HG03064 (cell line): Measurements from ENCODE around the gene STX18.

Experiments
- ATAC-seq: cut with Tn5 transposase; IDR thresholded peaks from one replicate; pipeline ENCODE4 v1.9.1; 2021; ENCODE audit warnings: low read depth; ENCODE audit not compliant: unreplicated experiment

STX18 gene

DNA sequence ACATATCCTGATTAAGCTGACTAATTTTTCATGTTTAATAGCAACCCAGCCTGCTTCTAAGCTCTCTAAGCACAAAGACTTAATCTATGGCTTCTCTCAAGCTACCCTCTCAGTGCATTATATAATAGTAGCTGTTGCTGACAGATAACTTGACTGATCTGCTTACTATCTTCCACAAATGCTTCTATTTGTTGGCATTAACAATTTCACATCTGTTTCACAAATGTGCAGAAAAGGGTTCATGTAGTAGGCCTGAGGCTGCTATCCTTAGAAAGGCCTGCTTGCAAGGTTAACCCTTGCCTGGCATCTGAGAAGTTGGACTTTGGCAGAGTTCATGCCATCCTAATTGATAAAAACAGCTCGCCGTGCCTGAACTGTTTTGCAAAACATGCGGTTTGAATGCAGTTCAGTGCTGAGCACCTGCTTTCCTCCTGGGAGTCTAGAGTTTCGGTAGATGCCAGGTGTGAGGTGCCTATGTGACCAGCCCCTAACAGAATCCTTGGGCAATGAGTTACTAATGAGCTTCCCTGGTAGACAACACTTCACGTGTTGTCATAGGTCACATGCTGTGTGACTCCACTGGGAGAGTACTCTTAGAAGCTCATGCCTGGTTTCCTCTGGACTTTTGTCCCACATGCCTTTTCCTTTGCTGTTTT lies 86.5 kb downstream of the STX18 start:
- no peak for ATAC-seq

DNA sequence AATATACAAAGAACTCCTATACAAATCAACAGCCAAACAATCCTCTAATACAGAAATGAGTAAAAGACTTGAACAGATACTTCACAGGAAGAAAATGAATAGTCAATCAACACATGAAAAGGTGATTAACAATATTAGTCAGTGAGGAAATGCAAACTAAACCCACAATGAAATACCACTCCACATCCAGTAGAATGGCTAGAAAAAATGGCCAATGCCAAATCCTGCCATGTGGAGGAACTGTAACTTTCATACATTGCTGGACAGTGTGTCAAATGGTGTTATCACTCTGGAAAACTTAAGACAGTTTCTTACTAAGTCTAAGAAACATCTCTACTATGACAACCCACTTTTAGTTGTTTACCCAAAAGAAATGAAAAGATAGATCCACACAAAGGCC lies 95.4 kb downstream of the STX18 start:
- no peak for ATAC-seq

DNA sequence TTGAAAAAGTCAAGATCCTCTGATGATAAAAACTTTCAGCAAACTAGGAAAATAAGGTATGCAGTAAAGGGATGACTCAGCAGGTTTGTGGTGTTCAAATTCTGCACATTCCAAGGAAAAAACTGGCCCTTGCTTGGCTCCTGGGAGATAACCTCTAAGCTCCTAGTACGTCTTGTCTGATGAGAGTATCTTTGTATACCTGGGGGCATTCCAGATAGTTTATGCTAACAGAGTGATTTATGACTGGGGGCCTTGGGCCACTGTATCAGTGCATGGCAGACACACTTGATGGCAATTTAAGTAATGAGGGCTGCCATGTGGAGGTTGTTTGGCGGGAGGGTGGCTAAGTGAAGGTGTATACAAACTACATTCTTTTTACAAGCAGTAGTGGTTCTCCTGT lies 98.0 kb downstream of the STX18 start:
- ATAC-seq: no peak

DNA sequence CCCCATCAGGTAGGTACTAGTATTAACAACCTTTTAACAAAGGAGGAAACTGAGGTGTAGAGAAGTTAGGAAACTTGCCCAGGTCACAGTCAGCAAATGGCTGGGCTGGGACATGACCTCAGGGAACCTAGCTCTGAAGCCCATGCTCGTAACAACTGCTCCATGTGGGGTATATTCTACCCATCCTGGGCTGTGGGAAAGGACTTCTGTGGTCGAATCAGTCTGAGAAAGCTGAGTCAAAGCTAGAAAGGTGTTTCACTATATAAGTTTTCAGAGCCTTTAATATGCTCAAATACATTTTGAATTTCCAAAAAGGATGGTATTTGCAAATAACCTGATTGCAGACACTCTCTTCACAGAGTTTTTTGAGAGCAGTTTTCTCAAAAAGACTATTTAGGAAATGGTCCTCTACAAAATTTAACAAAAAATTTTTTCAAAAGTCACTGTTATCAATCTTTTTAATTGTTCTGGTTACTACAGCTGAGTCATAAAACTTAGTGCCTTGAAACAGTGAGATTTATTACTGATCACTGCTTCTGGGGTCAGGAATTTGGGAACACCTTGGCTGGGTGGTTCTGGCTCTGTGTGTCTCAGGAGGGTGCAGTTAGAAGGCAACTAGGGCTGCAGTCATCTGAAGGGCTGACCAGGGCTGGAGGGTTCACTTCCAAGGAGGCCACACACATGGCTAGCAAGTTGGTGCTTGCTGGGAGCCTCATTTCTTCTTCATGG lies 101.4 kb downstream of the STX18 start:
- no peak for ATAC-seq

DNA sequence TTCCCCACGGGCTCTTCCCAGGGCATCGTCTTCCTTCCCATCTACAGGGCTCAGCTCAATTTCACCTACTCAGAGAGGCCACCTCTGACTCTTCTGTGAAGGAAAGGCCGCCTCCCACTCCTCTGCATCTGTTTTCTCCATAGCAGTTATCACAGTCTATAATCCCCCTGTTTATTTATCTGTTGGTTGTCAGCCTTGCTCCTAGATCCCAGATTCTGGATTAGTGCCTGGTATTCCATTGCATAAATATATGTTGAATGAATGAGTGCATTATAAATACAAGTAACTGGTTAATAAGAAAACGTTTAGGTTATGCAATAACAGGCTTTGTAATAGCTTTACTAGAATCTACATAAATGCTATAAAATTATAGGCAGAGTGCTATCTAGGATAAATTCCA lies 102.1 kb downstream of the STX18 start:
- no peak for ATAC-seq

DNA sequence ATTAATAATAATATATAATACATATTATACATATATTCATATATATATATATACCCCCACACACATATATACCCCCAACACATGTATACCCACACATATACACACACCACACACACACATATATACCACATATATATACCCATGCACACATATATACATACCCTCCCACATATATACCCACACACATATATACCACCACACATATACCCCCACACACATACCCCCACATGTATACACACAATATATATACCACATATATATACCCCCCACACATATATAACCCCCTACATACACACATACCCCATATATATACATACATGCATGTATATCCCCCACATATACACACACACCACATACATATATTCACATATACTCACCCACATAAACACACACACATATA lies 103.0 kb downstream of the STX18 start:
- no peak for ATAC-seq

DNA sequence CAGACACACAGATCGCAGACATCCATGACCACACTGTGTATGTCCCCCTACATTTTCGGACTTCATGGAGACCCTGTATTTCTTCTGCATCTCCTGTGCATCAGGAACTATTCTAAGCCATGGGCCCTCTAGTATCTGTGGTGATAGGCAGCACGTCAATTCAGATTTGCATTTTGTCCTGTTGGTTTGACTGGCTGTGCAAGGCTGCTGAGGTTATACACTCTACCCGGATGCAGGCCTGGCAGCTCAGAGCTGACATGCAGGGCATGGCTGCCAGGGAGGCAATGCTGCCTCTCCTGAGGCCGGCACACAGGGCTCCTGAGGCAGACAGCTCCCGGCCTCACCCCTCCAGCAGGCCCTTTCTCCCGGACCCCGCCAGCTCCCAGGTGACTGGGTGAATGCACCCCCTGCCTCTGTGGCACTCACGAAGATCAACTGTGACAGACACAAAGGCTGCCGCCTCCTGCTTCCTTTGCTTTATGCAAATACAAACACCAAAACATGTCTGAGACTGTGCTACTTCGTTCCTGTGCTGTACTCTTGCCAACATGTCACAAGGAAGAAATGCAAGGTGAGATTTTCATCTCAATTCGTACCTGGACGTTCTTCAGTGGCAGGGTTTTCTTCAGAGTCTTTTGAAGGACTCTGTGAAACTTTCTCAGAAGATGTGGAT lies 103.9 kb downstream of the STX18 start:
- ATAC-seq: no peak

DNA sequence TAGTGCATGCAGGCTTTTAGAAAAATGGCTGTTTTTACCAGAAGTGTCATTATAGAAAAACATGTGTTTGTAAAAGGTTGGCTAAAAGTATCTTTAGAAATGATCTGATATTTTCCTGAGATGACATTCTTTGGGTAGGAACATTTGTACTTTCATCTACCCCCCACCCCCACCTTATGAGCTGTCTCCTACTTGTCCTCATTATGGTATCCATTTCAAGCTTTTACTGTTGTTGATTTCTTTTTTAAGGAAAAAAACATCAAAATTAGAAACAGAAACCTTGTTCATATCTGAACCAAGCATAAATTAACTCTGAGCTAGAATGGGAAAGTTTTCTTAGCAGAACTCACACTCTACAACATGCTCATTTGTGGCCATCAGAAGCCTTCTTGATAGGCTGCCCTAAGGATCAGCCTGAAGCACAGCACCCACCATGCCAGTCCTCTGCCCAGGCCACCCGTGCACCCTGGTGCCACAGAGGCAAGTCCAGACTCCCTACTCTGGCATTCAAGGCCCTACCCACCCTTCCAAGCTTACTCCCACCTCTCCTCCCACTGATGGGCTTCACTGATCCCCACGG lies 105.5 kb downstream of the STX18 start:
- ATAC-seq: no peak

DNA sequence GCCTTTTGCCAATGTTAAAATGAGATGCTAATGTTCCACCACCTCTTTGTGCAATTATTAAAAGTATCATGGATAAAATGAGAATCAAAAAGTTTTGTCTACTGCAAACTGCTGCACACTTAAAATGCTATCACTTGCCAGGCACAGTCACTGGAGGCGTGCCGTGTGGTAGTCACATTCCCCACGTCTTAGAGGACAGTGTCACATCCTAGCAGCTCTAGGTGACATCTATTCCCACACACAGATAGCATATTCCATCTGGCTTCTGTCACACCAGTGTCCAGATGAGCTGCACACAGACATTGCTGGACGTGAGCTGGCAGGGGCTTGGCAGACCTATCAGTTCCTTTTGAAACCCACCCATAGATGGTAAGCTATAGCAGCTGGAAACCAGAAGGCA lies 107.9 kb downstream of the STX18 start:
- no peak for ATAC-seq

DNA sequence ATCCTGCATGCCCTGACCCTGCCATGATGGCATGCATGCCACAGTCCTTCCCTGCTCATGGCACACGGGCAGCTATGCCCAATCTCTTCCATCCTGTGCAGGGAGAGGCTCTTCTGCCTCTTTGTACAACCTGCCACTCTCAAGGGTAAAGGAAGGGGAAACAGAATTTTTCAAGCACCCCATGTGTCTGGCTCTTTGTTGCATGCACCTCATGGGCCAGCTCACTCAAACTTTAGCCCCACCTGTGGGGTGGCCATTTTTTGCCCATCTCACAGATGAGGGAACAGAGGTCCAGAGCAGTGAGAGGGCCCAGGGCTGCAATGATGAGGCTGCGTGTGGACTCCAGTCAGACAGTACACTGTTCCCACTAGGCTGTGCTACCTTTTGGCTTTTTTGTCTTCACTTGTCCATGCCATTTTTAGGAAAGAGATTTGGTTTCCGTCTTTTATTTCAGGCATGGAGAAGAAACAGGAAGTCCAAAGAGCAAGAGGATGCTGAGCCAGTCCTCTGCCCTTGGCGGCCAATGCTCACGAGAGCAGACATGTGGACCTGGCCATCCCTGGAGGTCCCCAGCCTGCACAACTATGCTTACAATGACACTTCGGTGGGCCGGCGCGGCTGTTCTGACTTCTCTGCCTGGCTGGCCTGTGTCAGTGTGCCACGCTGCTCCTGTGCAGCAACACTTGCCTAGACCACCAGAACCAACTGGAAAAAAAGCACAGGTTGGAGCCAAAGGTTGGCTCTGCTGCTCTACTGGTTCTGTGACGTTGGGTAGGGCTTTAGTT lies 109.3 kb downstream of the STX18 start:
- ATAC-seq: no peak

DNA sequence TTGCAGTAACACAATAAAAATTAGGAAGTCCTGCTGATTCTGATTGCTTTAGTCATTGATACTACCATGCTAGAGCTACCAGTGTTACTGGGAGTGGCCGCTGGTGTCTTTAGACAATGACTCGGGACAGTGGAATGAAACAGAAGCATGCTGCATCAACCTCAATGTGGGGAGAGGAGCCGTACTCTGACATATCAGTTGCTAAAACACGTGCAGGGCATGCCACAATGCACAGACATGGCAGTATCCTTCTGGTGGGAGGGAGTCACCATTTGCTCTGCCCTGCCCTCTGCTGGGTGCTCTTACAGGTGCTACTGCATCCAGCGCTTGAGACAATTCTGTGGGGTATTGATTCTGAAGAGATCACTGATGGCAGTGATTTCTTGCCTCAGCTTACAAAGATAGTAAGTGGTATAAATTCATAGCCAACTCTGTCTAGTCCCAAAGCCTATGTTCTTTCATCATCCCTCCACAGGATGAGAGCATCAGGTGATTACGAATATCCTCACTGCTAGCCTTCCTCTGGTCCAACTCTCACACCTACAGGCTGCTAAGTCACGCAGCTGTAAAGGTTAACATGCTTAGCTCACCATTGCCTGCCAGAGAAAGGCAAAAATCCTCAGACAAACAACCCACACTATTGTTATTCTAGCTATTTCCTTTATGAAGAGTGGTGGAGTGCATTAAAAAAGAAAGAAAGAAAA lies 111.2 kb downstream of the STX18 start:
- ATAC-seq: no peak

DNA sequence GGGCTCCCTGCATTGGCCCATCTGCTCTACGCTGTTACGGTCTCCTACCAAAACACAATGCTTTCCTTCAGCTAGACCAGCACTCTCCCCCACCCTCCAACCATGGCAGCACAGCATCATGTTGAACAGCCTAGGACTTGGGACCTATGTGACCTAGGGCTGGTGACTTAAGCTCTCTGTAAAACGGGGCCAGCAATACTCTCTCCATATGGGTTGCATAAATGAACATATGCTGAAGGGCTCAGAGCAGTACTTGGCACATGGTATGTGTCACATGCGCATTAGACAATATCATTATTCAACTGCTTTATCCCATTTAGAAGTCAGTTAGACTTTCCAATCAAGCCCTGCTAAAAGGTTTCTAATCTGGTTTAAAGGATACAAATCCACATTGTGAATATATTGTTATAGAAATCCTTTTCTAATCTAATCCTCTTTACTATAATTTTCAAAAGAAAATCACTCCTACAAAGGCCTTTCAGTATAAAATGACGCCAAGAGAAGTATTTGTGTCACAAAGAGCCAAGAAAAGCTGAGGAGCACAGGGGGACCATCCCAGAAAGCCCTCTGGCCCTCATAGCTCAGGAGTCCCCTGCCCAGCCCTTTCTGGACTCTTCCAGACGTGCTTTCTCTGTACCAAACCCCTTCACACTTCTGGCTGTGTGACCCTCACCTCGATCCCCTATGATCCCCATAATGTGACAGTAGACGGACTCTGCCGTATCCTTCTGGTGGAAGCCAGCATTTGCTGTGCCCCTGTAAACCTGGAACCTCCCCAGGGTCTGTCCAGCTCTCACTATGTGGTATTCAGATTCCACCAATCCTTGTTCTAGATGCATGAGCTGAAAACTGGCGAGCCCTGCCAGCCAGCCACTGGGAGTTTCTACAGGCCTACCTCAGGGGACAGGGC lies 112.6 kb downstream of the STX18 start:
- ATAC-seq: no peak

DNA sequence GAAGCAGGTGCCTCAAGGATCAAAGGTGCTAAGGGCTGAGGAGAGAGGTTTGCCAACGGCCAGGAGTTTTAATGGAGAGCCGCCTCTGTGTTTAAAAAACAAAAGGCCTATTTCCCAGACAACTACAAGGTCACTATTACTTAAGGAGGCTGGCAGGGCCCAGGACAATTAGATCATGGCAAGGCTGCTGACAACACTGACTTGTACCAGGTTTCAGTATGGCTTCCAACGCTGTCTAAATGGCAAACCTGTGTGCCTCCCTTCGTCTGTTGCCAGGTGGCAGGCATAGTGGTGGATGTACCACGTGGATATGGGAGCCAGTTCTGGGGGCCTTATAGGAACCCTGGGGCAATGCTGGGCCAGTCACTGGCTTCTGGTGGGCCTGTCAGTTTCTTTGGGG lies 114.0 kb downstream of the STX18 start:
- no peak for ATAC-seq

DNA sequence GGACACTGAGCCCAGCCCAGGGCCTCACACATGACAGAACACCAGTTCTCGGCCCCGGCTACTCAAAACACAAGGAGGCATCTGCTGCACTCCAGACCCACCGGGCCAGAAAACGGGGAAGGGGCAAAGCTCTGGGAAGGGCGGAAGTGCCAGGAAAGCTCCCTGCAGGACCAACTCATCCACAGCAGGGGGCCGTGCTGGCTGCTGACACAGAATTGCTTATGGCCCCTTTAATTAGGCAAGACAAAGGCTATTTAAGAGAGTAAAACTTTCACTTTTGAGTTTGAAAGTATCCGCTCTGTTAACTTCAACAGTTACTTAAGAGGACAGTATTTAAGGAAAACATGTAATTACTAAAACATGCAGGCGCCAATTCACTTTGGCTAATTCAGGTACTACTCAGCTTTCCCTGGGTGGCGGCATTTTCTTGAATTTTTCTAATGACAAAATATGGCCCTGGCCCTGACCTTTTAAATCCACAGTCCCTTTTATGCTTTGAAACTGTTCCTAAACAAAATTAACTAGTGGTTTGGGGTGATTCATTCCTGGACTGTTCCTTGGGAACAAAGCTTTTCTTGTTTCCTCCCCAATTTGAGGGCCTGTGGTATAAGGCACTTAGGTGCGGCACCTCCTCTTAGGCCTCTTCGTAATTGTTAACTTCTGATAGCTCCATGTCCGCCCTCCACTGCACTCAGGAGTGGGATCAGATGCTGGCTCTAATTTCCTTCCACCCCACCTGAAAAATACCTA lies 114.6 kb downstream of the STX18 start:
- ATAC-seq: no peak

DNA sequence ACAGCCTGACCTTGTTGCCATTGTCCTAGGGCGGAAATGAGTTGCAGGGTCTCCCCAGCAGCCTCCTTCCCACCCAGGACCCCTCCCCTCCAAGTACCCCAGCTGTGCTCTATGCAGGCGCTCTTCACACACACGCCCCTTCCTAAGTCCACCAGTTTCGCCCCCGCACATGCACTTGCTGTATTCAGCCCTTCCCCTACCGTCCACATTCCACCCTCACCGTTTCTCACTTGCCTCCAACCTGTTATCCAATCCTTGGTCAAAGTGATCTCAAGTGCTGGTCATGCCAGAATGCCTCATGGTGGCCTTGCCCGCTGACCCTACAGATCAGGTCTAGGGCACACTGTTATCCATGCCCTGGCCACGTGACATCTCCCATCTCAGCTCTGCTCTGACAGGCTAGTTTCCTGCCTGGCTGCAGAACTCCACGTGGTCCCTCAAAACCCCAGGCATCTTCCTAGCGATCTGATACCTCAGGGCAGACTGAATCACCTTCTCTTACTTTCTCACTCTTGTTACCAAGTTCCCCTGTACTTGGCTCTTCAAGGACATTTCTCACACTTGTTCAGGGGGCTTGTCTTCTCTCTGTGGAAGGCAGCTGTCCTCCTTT lies 115.2 kb downstream of the STX18 start:
- ATAC-seq: no peak

DNA sequence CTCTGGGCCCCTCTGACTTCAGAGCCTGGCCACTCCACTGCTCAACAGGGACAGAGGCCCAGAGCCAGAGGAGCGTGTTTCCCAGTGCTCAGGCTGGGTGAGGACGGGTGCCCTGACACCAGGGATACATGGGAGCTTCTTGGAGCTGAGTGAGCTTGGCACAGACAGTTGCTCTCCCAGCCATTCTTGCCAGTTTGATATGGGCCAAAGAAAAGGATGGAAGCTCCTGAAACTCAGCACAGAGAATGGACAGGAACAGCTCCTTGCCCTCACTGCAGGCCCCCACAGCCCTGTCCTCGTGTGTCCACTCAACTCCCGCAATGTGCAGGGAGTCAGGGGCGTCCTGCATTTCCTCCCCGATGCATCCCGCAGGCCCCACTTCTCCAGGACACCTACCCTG lies 116.2 kb downstream of the STX18 start:
- no peak for ATAC-seq

DNA sequence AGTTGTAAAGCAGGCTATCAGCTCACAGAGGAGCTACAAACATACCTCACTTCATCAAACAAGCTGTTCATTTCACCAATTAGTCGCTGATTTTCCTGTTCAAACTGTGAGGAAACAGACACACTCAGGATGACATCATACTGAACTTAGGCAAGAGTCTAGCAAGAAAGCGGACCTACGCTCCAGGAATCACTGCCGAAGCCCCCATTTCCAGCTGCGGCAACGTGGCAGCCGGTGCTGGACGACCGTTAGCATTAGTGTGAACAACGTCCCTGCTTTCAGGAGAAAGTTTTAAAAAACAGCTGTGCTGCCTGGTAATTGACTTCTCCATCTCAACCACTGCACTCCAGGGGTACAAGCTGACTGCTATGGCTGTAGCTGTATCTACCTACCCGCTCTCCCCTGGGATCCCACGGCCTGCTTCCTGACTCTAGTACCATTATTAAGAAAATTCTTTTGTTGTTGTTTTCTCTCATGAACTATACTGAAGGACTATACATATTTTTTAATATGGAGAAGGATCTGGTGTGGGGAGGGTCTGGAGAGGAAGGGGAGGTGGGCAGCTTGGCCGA lies 116.6 kb downstream of the STX18 start:
- ATAC-seq: no peak
